CD4-positive, alpha-beta T cell treated with Interleukin-15 for 1 hour (primary cell): ENCODE results near the gene CNTN5.

Source experiments
- DNase-seq: peaks from one replicate; pipeline ENCODE4 v3.0.0-alpha.2; 2020

Gene CNTN5

DNA sequence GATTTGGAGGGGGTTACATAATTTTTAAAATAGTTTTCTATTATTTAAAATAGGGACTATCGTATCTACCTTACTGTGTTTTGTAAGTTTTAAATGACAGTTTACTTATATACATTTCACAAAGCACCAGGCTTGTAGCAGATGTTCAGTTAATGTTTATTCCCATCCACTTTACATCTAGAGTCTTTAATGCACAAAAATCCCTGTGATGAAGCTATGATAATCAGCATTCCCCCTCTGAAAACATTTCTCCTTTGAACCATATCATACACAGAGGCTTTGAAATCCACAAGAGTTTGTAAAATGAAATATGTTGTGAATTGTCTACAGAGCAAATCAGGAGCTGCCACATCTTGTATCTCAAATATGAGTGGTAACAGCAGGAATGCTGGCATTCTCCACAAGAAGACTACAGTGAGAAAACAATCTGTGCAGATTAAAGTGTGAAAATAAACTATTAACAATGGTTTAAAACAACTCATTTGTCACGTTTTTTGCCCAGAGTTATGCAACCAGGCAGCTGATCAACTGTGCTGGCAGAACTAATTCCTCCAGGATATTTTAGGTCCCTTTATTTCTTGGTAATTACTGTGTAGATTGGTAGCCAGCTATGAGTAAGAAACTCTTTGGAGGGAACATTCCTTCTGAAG is 967.2 kb downstream of the CNTN5 start:
- DNase-seq: no peak

- no peak for DNase-seq
Measured at GRCh38 chr11:99988471-99988837, 967.7 kb downstream of the CNTN5 start.

DNA sequence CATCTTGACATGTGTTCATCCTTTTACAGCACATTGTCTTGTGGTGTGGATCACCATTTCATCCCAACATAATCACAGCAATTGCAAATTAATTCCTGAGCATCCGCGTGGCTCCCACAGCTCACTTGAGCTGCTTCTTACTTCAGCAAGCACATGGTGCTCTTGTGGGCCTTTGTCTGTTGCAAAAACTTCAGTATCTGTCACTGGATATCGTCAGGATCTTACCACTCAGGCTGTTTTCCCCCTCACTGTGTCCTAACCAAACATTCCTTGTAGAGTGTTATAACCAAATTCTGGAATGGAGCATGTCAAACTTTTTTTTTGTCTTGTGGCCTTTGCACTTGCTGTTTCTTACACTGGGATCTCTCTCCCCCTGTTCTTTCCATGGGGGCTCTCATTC is 983.2 kb downstream of the CNTN5 start:
- no peak for DNase-seq

DNA sequence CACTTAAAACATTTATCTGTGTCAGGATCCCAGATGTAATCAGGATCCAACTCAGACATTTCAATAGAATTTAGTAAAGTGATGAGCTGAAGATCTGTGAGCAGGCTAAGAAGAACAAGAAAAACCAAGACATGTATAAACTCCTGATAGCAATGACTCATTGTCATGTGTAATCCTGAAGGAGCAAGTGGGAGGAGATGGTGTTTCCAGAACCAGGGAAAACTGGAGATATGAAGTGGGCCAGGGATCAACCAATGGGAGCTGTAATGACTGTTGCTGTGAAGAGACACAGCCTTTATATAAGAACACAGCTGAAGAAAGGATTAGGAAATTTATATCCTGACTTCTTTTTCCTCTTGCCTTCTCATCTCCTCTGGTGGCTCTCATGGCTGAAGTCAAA is 983.8 kb downstream of the CNTN5 start:
- no peak for DNase-seq

DNA sequence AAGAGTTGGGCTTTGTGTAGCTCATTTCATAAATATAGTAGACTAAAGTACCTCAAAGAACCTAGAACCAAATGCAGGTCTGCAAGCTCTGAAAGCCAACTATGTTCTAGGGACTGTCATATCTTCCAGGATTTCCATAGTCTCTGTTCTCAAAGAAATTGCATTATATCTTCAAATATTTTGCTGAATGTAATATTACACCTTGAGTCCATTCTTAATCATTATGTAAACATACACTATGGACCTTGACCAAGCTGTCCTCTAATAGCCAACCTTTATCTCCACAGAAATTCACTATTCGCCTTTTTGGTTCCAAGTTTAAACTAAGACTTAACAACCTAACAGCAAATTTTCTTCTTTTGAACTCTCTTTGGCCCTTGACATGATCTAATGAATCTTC is 987.7 kb downstream of the CNTN5 start:
- DNase-seq: no peak

DNA sequence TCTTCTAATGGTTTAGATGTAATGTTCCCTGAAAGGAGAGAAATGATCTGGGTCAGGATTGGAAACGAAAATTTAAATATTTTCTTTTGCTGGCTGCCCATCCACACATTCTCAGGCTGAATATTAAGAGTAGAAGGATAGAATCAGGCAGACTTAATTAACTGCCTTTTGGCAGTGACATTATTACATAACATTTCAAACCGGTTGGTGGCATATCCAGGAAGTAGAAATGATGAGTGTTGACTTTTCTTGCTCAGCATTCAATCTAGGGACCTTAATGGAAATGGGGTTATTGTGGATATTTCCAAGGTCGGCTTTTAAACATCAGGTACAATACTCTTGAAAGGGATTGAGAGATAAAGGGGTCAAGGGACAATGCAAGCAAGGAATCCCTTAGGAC is 989.0 kb downstream of the CNTN5 start:
- no peak for DNase-seq

DNA sequence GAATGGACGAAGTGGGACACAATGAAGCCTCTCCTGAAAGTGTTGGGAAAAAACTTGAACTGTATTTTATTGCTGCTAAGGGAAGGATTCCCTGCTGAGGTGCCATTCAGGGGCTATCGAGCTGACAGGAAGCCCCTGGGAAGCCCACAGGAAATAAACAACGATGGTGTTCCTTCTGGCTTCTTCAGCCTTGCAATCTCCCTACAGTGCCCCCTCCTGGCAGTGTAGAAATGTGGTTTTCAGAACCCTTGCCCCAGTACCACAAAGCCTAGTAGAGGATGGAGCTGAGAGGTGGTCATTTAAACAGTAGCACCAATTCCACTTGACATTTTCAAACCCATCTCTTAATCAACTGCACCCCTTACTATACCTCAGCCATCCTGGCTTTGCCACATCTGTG is 989.6 kb downstream of the CNTN5 start:
- no peak for DNase-seq

DNA sequence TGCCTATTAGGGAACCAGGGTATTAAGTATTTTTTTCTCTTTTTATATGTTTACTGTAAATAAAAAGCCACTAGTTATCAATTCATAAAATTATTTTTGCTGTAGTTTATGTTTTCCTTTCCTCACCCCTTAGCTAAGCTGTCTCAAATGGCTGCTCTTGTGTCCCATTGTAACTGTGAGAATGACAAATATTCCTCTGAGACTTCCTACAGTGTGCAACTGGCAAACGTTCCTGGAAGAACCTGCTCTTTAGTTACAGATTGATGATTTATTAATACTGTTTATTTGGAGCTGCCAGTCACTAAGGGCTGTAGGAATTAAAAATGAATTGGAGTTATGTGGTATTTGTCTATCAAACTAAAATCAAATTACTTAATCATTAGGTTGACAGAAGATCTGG is 990.9 kb downstream of the CNTN5 start:
- DNase-seq: no peak

- DNase-seq: no peak
Measured at GRCh38 chr11:100013011-100013410, 992.3 kb downstream of the CNTN5 start.

GRCh38 chr11:100031973-100032372 is 1011.2 kb downstream of the CNTN5 start:
- DNase-seq: no peak

GRCh38 chr11:100061006-100061405 is 1040.3 kb downstream of the CNTN5 start:
- no peak for DNase-seq

DNA sequence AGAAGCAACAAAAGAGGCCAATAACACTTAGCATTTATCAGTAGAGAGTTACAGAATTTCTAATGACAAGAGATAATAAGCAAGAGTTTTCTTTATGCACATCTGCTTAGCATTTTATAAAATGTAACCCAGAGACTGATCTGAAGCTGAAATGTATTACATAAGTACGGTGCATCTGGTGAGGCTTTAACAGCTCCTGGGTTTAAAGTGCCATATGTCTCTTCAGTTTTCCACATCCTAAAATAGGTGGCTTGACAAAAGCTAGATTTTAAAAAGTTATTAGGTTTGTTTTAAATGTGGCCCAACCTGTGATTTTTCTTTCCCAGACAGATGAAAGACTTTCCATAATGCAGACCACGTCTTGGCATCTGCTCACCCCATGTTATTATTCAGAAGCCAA is 1045.7 kb downstream of the CNTN5 start:
- DNase-seq: no peak

- no peak for DNase-seq
Measured at GRCh38 chr11:100068116-100068515, 1047.4 kb downstream of the CNTN5 start.

GRCh38 chr11:100072131-100072530 is 1051.4 kb downstream of the CNTN5 start:
- DNase-seq: no peak

DNA sequence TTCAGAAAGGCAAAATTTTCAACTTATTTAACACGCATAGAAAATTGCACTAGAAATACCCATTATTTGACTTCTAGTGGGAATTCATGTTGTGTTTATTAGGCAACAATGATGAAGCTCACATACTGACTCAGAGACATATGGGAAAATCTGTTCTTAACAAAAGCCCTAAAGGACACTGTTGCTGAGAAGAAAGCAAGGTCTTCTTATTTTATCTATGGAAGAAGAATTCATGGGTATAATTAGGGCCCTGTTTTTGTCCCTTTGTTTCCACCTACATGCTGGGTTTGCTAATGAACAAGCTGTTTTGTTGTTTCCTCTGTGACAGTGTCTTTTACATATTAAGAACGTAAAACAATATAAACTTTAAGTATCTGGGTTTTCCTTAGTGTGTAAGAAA is 1059.6 kb downstream of the CNTN5 start:
- no peak for DNase-seq

DNA sequence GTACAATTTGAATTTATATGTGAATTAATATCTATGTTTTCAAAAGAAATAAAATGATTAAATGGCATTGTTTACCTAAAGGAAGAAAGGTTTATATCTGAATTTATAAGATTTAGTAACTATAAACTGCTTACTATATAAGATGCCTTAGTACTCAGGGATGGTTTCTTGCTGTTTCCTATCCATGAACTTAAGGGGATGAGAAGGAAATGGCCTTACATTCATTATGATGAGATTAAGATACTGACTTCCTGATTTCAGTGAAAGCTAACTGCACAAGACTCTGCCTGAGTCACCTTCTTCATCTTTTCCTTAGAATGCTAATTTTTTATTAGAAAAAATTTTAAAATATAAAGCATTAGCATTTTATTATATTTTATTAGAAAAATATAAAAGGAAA is 1060.1 kb downstream of the CNTN5 start:
- no peak for DNase-seq

DNA sequence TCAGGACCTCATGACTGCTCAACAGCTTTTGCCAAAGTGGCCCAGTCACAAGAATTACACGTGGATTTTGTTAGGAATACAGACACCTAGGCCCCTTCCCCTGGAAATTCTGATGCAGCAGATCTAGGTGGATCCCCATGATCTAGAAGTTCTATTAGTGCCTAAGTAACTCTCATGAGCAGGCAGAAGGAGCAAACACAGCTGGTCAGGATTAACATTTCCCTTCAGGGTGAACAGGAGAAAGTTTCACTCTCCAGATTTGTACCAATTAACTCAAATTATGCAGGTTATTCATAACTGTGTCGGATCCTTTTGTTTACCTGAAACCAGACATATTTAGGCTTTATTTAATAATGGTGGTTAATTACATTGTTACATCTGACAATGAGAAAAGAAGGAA is 1072.9 kb downstream of the CNTN5 start:
- no peak for DNase-seq

DNA sequence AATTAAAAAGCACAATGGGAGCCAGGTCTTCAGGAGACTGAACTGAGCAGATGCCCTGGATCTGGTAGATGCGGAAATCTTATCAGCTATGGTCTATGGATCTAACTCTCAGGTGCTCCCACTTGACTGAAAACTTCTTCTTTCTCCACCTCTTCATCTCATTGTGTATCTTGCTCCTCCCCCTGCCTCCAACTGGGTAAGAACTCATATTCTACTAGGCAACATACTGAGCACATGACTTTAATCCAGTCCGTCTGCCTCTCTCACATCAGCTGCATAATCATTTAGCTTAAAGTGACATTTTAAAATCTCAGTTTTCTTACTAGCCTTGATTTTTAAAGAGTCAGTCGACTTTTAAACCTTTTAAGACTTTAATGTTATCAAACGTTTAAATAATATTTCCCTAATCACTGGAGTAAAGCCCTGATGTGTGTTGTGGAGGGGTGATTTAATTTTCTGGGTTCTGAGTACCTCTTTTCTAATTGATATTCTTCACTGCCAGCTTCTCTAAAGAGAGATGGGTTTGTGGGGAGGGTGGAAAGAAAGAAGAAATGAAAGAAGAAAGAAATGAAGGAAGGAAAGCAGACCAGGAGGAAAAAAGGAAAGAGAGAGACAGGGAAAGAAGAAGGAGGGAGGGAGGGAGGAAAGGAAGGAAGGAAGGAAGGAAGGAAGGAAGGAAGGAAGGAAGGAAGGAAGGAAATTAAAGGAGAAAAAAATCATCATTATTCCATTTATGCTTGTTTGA is 1073.5 kb downstream of the CNTN5 start:
- DNase-seq: no peak

GRCh38 chr11:100095809-100096208 is 1075.1 kb downstream of the CNTN5 start:
- no peak for DNase-seq

DNA sequence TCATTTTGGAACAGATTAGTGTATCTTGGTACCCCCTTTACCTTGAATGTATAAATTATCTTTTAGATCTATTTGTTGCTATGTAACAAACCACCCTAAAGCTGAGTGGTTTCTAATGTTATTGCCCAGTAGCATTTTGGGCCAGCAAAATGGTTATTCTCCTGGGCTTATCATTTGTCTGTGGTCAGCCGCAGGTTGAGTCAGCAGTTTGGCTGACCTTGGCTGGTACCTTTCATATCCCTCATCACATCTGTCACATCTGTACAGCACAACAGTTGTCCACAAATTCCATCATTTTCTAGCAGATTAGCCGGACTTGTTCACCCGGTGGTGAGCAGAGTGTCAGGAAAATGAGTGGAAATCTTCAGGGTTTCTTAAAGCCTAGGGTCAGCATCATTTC is 1077.8 kb downstream of the CNTN5 start:
- no peak for DNase-seq

- DNase-seq: no peak
Measured at GRCh38 chr11:100105255-100105981, 1084.7 kb downstream of the CNTN5 start.

- no peak for DNase-seq
Measured at GRCh38 chr11:100105982-100106358, 1085.2 kb downstream of the CNTN5 start.

- no peak for DNase-seq
Measured at GRCh38 chr11:100119176-100119575, 1098.4 kb downstream of the CNTN5 start.

DNA sequence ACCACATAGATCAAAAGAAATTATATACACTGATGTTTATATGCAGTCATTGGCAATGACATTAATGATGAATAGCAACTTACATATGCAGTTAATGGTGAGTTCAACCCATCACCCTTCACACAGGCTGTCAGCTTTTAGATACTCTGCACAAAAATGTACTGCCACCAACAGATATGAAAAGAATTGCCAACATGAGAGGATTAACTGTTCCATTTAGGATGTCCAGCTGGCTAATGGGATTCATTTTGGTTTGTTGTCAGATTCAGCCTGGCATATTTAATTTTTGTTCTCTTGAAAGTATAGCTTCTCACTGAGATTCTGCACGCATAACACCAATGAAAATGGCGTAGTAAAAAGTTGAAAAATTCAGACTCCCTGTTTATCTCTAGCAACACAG is 1112.4 kb downstream of the CNTN5 start:
- no peak for DNase-seq
